B cell (primary cell): ENCODE data around the gene NUDT16L1. TPM values are rescaled to one million over a fixed set of nuclear protein-coding genes. Genes with fewer than 3 reads are reported as not detected.

Experiments used
- ATAC-seq: fragments of 200-7000 bp; cut with Tn5 transposase; one replicate; pipeline ENCODE4 v1.10.0; 2021; ENCODE audit warnings: low read depth, mild to moderate bottlenecking, moderate number of reproducible peaks, moderate library complexity
- CTCF ChIA-PET: fragments of 350-600 bp; sonication (Branson Sonifier 250); formaldehyde crosslinking; loops from one replicate; lab custom pipeline; 2021; ENCODE audit warnings: antibody characterized with exemption, inconsistent platforms; lab: Charles Lee
- POLR2A ChIA-PET: fragments of 350-600 bp; sonication (Branson Sonifier 250); formaldehyde crosslinking; loops from one replicate; lab custom pipeline; 2021; ENCODE audit warnings: antibody characterized with exemption; lab: Charles Lee
- DNase-seq: peaks from one replicate; pipeline ENCODE4 v3.0.0; 2013
- H2AFZ ChIP-seq: 2 replicates; pipeline ENCODE4 v1.6.1; 2012; ENCODE audit warnings: mild to moderate bottlenecking, low read depth, low read length; ENCODE audit not compliant: insufficient read depth, poor library complexity, severe bottlenecking
- H3K27ac ChIP-seq, 2 donors: 1 replicate in 1 of 2; 2 replicates in 1 of 2; pipeline ENCODE4 v1.5.1; 2012 to 2013; ENCODE audit warnings: low read length in 2 of 2, mild to moderate bottlenecking in 2 of 2, moderate library complexity in 1 of 2
- H3K27me3 ChIP-seq, 4 experiments: fragments of 200-600 bp in 1 of 4; sonication (generic) in 1 of 4; replicated peaks in 1 of 4; 1 replicate in 2 of 4; 2 replicates in 2 of 4; pipeline versions ENCODE4 v1.6.1 to v1.7.0; 2013 to 2016; ENCODE audit warnings: low read length in 3 of 4, mild to moderate bottlenecking in 2 of 4, mixed read lengths in 1 of 4, moderate library complexity in 1 of 4; ENCODE audit not compliant: insufficient read depth in 4 of 4, control insufficient read depth in 3 of 4; ENCODE audit errors: control extremely low read depth in 1 of 4
- H3K36me3 ChIP-seq, 2 experiments: replicated peaks in 1 of 2; 1 replicate in 1 of 2; 2 replicates in 1 of 2; pipeline versions ENCODE4 v1.6.1 to v1.7.1; 2013; ENCODE audit warnings: low read length in 1 of 2; ENCODE audit not compliant: insufficient read depth in 2 of 2, control insufficient read depth in 1 of 2; ENCODE audit errors: control extremely low read depth in 1 of 2, extremely low read depth in 1 of 2
- H3K4me1 ChIP-seq, 2 donors: fragments of 200-600 bp in 1 of 2; sonication (generic) in 1 of 2; 1 replicate in 1 of 2; 2 replicates in 1 of 2; pipeline versions ENCODE4 v1.5.1 to v1.6.1; 2013 to 2017; ENCODE audit warnings: low read length in 2 of 2; ENCODE audit not compliant: control insufficient read depth in 2 of 2, insufficient read depth in 2 of 2
- H3K4me2 ChIP-seq: replicated peaks from 2 replicates; pipeline ENCODE3; 2012; ENCODE audit warnings: mild to moderate bottlenecking, low read depth, low read length; ENCODE audit not compliant: poor library complexity, severe bottlenecking
- H3K4me3 ChIP-seq, 5 experiments: fragments of 200-600 bp in 1 of 5; sonication (generic) in 1 of 5; 1 replicate in 3 of 5; 2 replicates in 2 of 5; pipeline versions ENCODE4 v1.5.1 to v1.7.0; 2011 to 2016; ENCODE audit warnings: low read length in 4 of 5, mild to moderate bottlenecking in 4 of 5, low read depth in 2 of 5, control low read depth in 1 of 5, moderate library complexity in 1 of 5; ENCODE audit not compliant: insufficient read depth in 1 of 5; ENCODE audit errors: control extremely low read depth in 1 of 5, extremely low read depth in 1 of 5
- H3K79me2 ChIP-seq: fragments of 200-600 bp; sonication (generic); one replicate; pipeline ENCODE4 v1.6.0; 2016; ENCODE audit warnings: low read length; ENCODE audit not compliant: control insufficient read depth, insufficient read depth
- H3K9ac ChIP-seq: fragments of 200-600 bp; sonication (generic); 2 replicates; pipeline ENCODE4 v1.6.1; 2017; ENCODE audit warnings: mild to moderate bottlenecking, low read length, moderate library complexity
- H3K9me3 ChIP-seq, 3 donors: one replicate each; pipeline versions ENCODE4 v1.6.1 to v1.7.1; 2013; ENCODE audit warnings: low read length in 2 of 3; ENCODE audit not compliant: control insufficient read depth in 2 of 3, insufficient read depth in 1 of 3; ENCODE audit errors: control extremely low read depth in 1 of 3
- H4K20me1 ChIP-seq: 2 replicates; pipeline ENCODE4 v1.6.0; 2012; ENCODE audit warnings: mild to moderate bottlenecking, low read length; ENCODE audit not compliant: insufficient read depth, control insufficient read depth, poor library complexity, severe bottlenecking
- H3K27ac Mint-ChIP-seq: one replicate; pipeline ENCODE4 v1.8.0; 2021; ENCODE audit warnings: mixed read lengths
- H3K27me3 Mint-ChIP-seq: one replicate; pipeline ENCODE4 v1.8.0; 2021; ENCODE audit warnings: mixed read lengths
- H3K4me1 Mint-ChIP-seq: one replicate; pipeline ENCODE4 v1.8.0; 2021; ENCODE audit warnings: mixed read lengths
- H3K4me3 Mint-ChIP-seq: one replicate; pipeline ENCODE4 v1.8.0; 2021; ENCODE audit warnings: mixed read lengths
- H3K9me3 Mint-ChIP-seq: one replicate; pipeline ENCODE4 v1.8.0; 2022; ENCODE audit warnings: mixed read lengths; ENCODE audit not compliant: insufficient read depth
- EZH2 ChIP-seq: IDR thresholded peaks from 2 replicates; pipeline ENCODE4 v1.6.1; 2012; ENCODE audit warnings: borderline replicate concordance, low read depth, mild to moderate bottlenecking, moderate library complexity, low read length; ENCODE audit not compliant: insufficient read depth, poor library complexity, severe bottlenecking
- WGBS: methylation state at CpG from one replicate; pipeline ENCODE4 v1.1.5; 2013; ENCODE audit warnings: missing lambda C conversion rate; ENCODE audit not compliant: insufficient coverage; 5-methylcytosine and 5-hydroxymethylcytosine counted together
- intact Hi-C: fragments of 100-400 bp; cut with micrococcal nuclease; formaldehyde crosslinking; loops from one replicate; pipeline ENCODE4 v1.10.0; 2022
- polyA plus RNA-seq: library from polyadenylated mRNA; depleted of rRNA; stranded (reverse); fragments of >200 nt; gene quantifications from 2 replicates; pipeline ENCODE4 v1.2.3, GENCODE V29; 2012
- total RNA-seq, 2 donors: library from RNA; stranded (reverse); fragments of 120-200 nt in 1 of 2; gene quantifications; 1 replicate in 1 of 2; 2 replicates in 1 of 2; pipeline versions ENCODE4 v1.2.3 to v1.2.4, GENCODE V29; 2013 to 2022
- TF ChIP-seq, protein P1 (sequence below): fragments of 200-600 bp; IDR thresholded peaks from one replicate; pipeline ENCODE4 v1.8.0; 2022; ENCODE audit warnings: antibody characterized with exemption, mild to moderate bottlenecking

Gene NUDT16L1
- total and polyA plus RNA-seq, 2 donors (not counting 1 experiment from before 2014, with no cell fraction given) = 38.5 to 59.2 TPM

DNA sequence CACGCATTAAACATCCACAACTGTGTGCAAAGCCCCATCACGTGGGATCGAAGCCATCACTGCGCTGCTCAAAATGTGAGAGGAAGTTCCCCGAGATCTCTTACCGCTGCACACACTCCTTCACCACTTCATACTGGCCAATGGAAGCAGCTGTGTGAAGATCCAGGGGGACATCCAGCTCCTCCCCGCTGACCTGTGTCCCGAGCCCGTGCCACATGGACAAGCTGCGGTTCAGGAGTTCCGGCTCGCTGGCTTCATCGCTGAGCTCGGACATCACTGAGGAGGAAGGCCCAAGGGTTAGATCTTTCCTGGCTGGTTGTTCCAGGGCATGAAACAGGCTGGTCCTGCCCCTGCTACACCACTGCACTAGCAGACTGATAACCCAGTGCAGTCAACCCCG lies 36.5 kb downstream of the NUDT16L1 start:
- H3K4me2 ChIP-seq = no peak overlapping the region
- ChIA-PET CTCF (interaction anchor here (0.5 kb wide), 1 partner anchor 14 kb away, joined by 3 read pairs; no protein-coding TSS in a partner anchor), POLR2A (no interaction called here)
- H3K9ac ChIP-seq = no peak overlapping the region
- peaks cover 4 to 7% of the 10 kb centered on the region in 2 donors for H3K4me1 ChIP-seq
- H3K27me3 ChIP-seq = no peaks in the 10 kb centered on the region
- H3K9me3 ChIP-seq = no peaks in the 10 kb centered on the region
- no peak overlapping the region for H3K27ac ChIP-seq
- intact Hi-C loops = no loop called here
- H3K9me3 Mint-ChIP-seq = no peaks in the 10 kb centered on the region
- peaks cover 0 to 22% of the 10 kb centered on the region in 2 experiments for H3K36me3 ChIP-seq
- DNase-seq = no peak
- peaks cover 28% of the 10 kb centered on the region for H3K79me2 ChIP-seq
- no peak overlapping the region for H3K4me3 ChIP-seq
- no peak overlapping the region for H3K4me3 Mint-ChIP-seq
- H3K27ac Mint-ChIP-seq = no peak overlapping the region
- no peak overlapping the region for H2AFZ ChIP-seq
- WGBS = 96% methylated on average over 10 of the region's 15 CpGs
- H3K4me1 Mint-ChIP-seq = peaks cover 11% of the 10 kb centered on the region
- ATAC-seq = no peak
- H4K20me1 ChIP-seq = no peaks in the 10 kb centered on the region
- no peaks in the 10 kb centered on the region for H3K27me3 Mint-ChIP-seq
- TF ChIP-seq, protein P1, sequence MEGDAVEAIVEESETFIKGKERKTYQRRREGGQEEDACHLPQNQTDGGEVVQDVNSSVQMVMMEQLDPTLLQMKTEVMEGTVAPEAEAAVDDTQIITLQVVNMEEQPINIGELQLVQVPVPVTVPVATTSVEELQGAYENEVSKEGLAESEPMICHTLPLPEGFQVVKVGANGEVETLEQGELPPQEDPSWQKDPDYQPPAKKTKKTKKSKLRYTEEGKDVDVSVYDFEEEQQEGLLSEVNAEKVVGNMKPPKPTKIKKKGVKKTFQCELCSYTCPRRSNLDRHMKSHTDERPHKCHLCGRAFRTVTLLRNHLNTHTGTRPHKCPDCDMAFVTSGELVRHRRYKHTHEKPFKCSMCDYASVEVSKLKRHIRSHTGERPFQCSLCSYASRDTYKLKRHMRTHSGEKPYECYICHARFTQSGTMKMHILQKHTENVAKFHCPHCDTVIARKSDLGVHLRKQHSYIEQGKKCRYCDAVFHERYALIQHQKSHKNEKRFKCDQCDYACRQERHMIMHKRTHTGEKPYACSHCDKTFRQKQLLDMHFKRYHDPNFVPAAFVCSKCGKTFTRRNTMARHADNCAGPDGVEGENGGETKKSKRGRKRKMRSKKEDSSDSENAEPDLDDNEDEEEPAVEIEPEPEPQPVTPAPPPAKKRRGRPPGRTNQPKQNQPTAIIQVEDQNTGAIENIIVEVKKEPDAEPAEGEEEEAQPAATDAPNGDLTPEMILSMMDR = no peak
- TF ChIP-seq EZH2 = no peak

DNA sequence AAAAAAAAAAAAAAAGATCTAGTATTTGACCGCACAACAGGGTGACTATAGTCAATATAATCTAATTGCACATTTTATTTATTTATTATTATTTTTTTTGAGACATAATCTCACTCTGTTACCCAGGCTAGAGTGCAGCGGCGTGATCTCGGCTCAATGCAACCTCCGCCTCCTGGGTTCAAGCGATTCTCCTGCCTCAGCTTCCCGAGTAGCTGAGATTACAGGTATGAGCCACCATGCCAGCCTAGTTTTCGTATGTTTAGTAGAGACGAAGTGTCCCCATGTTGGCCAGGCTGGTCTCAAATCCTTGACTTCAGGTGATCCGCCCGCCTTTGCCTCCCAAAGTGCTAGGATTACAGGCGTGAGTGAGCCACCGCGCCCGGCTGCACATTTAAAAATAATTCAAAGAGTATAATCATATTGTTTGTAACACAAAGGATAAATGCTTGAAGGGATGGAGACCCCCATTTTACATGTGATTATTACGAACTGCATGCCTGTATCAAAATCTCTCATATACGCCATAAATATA lies 39.9 kb downstream of the NUDT16L1 start:
- Histone ChIP-seq H3K79me2 (peaks cover 28% of the 10 kb centered on the region), H3K4me3 (peak overlapping the region; percentile 39 to 98 (median 91)), H3K36me3 (peaks cover 0 to 8% of the 10 kb centered on the region in 2 experiments), H4K20me1 (no peaks in the 10 kb centered on the region), H3K4me2 (peak overlapping the region; percentile 100), H3K27ac (peak overlapping the region in 1 of 2 donors; percentile 89), H3K9ac (peak overlapping the region; percentile 89), H3K27me3 (no peaks in the 10 kb centered on the region), H3K9me3 (no peaks in the 10 kb centered on the region), H2AFZ (peak overlapping the region; percentile 94), H3K4me1 (peaks cover 10 to 13% of the 10 kb centered on the region in 2 donors)
- Mint-ChIP-seq H3K4me1 (peaks cover 17% of the 10 kb centered on the region), H3K27ac (peak overlapping the region; percentile 20), H3K27me3 (no peaks in the 10 kb centered on the region), H3K4me3 (peak overlapping the region; percentile 90), H3K9me3 (no peaks in the 10 kb centered on the region)
- 70% methylated on average over 8 of the region's 17 CpGs for WGBS
- ChIA-PET CTCF (interaction anchor here (1.0 to 1.6 kb wide), 3 partner anchors 35 to 223 kb away, joined by 3 to 13 read pairs (median 12); partner anchors contain the start of gene UBALD1), POLR2A (interaction anchor here (1.9 to 3.0 kb wide), 3 partner anchors 35 to 69 kb away, joined by 14 to 20 read pairs (median 17); partner anchors contain the start of genes NUDT16L1 and ROGDI)
- no peak for DNase-seq
- no peak for TF ChIP-seq EZH2
- TF ChIP-seq, protein P1 = no peak
- intact Hi-C loops = no loop called here
- ATAC-seq = no peak
